Measurements from ENCODE around the gene NRN1L.
"Not testable (repeated sequence)": the region's sequence is repeated elsewhere in the genome, so short reads cannot be mapped to it uniquely, and the experiment has no call there.

Gene NRN1L

DNA sequence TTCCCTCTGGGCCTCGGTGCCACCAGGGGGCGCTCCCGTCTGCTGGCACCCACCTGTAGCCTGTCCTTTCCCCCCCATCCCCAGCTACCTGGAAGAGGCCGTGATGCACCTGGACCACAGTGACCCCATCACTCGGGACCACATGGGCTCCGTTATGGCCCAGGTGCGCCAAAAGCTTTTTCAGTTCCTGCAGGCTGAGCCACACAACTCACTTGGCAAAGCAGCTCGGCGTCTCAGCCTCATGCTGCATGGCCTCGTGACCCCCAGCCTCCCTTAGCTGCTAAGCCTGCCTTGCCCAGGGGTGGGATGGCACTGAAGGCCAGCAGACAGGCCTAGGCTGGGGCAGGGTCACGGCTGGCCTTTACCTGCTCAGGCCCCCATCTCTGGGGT, 818 bp upstream of the NRN1L start:
- peak; percentile 58 for DNase-seq

DNA sequence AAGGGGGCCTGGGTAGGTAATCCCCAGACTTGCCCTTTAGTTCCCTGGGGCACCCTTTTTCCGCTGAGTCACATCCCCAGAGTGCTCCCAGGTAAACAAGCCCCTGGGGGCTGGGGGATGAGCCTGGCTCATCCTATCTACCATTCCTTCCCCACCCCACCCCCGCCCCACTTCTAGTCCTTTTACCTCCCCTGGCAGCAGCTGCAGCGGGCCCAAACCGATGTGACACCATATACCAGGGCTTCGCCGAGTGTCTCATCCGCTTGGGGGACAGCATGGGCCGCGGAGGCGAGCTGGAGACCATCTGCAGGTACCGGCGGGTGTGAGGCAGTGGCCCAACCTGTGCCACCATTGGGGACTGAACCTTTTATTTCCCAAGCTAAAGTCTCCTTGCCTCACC, 860 bp downstream of the NRN1L start:
- DNase-seq, result no peak

GRCh38 chr16:67885976-67886375, 1.3 kb downstream of the NRN1L start:
- DNase-seq, result no peak

GRCh38 chr16:67886387-67886786, 1.7 kb downstream of the NRN1L start:
- no peak for DNase-seq

DNA sequence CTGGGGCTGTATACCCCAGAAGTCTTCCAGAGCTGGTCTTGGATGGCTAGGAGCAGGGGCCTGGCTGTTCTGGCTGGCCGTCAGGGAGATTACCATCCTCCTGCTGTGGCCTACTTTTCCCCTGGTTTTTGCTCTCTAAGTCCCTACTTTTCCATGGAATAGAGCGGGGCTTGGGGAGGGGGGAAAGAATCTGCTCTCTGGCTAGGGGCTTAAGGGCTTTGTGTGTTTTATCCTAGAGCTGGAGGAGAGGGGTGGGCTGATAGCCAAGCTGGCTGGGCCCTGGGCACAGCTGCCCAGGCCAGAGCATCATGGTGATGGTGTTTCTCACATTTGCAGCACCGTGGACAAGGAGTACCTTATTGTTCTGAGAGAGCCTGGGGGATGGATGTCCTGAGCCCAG, 3.6 kb downstream of the NRN1L start:
- no peak for DNase-seq

DNA sequence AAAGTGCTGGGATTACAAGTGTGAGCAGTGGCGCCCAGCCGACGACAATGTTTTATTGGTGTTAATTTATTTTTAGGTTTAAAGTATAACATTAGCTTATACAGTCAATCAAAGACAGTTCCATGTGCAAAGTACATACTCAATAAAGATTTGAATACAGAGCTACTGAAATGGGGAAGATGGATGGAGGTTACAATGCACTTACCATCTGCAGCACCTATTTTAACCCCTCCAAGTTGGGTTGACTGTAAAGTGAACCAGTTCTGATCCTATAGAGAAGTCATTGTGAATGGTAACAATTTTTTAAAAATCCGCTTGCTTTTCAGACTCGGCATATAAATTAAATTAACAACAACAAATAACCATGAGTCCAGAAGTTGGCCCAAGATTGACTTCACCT, 7.7 kb downstream of the NRN1L start:
- DNase-seq, result no peak

GRCh38 chr16:67892899-67893742, 8.4 kb downstream of the NRN1L start, which contains the start of gene PSKH1:
PSKH1 (plus strand) TSS chr16:67893254; CDS start chr16:67908750, 15,496 bp downstream.
- DNase-seq, result peak; percentile 99

- no peak for DNase-seq
Measured at GRCh38 chr16:67893743-67894399, 9.2 kb downstream of the NRN1L start.

DNA sequence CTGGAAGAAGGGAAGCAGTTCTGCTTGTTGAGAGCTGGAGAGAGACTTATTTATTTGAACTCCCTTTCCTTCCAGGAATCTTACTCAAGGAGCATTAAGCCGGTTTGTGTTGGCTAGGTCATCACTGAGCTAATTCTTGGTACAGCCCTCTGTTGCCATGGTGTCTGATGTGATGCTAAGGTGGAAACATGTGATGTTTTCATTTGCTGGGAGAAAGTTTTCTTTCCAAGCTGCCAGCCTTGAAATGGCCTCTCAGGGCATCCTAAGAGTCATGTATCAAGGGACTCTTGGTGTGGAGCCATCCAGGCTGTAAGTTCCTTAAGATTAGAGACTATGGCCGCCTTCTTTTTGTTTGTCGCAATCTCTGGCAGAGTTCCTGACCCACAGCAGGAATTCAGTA, 12.5 kb downstream of the NRN1L start:
- DNase-seq, result peak; percentile 75

- no peak for DNase-seq
Measured at GRCh38 chr16:67901734-67902133, 17.0 kb downstream of the NRN1L start.

DNA sequence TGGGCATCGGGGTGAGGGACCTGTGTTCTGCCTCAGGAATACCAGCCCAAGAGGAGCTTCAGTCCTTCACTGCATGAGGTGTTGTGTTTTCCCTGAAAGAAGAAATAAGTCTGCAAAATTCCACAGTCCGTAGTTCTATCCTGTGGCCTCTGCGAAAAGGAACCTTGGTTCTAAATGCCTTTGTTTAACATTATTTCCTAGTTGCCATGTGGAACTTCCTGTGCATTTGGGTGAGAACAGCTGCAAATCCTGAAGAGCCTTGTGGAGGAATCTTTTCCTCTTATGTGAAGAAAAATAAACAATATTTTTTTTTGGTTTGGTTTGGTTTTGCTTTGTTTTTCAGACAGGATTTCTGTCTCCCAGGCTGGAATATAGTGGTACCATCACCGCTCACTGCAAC, 18.1 kb downstream of the NRN1L start:
- no peak for DNase-seq

DNA sequence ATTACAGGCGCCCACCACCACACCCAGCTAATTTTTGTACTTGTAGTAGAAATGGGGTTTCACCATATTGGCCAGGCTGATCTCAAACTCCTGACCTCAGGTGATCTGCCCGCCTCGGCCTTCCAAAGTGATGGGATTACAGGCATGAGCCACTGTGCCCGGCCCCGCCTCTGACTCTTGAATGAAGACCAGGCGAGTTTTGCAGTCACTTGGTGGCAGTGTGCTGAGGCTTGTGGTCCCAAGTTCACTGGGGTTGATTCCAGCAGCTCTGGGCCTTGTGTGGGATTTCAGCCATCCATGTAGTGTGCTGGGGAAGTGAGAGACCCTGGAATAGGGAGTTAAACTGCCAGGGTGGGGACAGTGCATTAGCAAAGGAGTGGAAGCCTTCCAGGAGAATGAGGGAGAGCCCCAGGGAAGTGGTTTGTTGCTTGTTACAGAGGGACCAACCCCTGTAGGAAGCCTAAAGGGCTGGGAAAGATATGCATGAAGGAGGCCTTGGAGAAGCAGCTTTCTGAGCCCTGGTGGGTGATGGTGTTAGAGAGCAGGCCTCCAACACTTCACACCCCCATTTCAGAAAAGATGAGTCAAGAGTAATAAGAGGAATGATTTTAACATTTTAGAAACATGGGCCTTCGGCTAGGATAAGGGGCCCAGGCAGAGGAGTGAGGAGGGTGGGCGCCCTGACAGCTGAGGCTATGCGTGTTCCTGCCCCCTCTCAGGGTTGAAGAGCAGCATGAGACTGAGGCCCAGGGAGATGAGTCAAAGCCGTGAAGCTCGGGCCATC, 22.9 kb downstream of the NRN1L start:
- DNase-seq, result no peak

GRCh38 chr16:67909056-67909742, 24.5 kb downstream of the NRN1L start:
- no peak for DNase-seq

DNA sequence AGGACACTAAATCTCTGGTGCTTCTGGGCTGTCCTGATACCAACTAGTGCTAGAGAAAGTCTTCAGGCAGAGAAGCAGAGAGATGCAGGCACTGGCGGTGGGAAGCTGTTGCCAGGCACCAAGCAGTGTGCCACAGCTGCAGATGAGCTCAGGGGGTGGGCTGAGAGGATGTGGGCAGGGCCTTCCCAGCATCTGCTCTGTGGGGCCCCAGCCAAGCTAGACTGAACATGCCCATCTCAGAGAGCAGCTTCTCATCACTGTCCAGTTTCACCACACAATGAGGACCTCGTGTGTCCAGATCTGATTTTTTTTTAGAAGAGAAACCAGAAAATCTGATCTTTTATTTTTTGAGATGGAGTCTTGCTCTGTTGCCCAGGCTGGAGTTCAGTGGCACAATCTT, 25.5 kb downstream of the NRN1L start:
- peak; percentile 74 for DNase-seq

DNA sequence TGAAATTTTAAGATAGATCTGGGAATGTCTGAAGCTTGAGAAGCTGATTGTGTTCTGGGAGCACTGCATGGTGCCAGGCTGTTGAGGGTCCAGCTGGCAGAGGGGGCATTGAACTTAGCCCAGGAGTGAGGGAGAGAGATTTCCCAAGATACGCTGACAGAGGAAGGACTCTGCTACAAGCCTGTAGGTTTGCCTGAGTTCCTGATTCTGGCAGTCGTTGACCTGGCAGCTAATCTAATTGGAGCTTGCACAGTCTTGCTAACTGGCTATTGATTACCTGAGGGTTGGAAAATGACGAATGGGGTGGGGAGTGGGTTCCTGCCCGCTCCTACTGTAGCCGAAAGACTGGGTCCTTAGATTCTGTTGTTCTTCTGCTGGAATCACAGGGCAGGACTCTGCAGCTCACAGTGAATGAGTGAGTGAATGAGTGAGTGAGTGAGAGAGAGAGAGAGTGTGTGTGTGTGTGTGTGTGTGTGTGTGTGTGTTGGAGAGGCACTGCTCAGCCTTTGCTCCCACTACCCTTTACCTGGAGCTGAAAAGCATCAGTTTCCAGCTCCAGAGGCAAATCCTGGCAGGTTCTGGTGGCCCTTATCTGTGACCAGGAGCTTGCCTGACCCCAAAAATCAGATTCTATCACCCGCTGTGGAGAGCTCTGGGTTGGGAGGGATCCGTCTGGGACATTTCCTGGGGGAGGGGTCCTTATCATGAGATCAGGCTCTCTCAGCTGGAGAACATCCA, 30.2 kb downstream of the NRN1L start:
- no peak for DNase-seq

GRCh38 chr16:67915496-67915769, 30.7 kb downstream of the NRN1L start:
- DNase-seq, result not testable (repeated sequence)

DNA sequence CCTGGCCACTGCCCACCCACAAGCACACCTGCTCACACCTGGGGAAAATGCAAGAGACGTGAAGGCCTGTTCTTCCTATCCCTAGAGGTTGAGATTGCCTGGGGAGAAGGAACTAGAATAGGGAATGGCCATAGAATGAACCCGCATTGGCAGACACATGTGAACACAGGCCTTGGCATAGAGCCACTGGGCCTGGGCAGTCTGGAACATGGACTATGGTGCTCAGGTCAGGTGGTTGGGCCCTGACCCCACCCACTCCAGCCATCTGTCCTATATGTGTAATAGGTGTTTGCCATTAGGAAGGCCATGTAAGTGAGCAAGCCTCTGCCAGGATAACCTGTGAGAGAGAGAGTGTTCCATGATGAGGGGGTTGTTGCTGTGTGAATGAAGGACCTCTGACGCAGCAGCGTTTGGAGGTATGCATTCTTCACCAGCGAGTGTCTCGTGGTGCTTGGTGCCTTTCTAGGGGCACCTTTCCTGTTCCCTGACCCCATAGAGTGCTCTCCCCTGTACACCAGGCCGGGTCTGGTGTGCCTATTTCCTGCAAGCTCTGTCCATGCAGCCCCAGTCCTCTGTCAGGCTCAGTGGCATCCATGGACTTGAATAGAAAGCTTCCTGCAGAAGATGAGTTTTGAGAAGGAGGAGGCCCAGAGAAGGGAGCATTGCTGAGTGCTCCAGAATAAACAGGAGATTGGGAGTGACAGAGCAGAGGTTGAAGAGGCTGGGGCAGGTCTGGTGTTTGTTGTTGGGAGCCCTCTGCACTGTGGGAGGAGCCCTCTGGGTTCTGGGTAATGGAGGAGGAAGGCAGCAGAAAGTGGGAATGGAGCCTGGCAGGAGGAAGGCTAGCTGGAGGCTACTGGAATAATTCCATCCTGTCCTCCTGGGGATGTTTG, 31.4 kb downstream of the NRN1L start:
- DNase-seq, result no peak

GRCh38 chr16:67917140-67917851, 32.6 kb downstream of the NRN1L start:
- peak; percentile 82 for DNase-seq

DNA sequence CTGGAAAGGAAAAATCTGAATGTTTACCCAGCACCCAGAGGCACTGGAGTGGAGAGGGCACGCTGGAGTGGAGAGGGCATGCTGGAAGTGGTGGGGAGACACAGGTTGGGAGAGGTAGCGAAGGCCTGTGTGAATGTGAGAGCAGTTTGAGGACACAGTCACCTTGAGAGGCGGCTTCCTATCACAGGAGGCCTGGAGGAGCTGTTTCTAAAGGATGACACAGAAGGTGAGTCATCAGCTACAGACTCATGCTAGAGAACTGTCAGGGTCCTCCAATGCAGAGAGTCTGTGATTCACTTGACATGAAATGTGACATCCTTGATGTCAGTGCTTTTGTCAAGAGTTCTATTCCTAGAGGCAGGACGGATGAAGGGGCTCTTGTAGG, 33.2 kb downstream of the NRN1L start:
- DNase-seq, result no peak

DNA sequence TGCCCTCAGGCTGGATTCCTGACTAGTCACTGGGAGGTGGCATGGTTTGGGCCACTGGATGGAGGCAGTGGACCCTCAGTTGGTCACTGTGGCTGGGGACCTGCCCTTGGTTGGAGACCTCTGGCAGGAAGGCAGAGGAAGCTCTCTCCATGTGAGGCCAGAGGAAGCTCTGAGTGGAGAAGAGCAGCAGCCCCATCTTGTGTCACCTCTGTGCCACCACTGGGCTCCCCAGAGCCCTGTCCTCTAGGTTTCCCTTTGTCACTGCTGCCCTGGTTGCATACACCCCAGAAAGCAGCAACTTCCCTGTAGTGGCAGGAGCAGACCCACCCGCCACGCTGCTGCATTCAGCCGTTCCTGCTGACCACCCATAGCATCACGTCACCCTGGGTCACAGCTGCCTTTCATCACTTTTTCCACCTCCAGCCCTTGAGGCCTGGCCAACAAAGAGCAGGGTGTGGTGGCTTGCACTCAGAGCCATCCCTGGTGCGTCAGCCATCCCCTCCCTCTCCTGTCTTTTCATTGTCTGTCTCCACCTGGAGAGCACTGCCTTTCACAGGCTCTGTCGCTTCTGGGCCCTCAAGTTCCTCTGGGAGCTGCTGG, 35.0 kb downstream of the NRN1L start:
- peak; percentile 43 for DNase-seq

Data from femur (tissue), 1 donor.